Panc1 (cell line): ENCODE data around the gene TM9SF3. TPM values are rescaled to one million over a fixed set of nuclear protein-coding genes. Genes with fewer than 3 reads are reported as not detected.

Experiments
- ATAC-seq: fragments of 200-7000 bp; cut with Tn5 transposase; 2 replicates; pipeline ENCODE4 v1.9.1; 2020; ENCODE audit warnings: mild to moderate bottlenecking, moderate library complexity
- BruUV-seq: library from RNA; stranded (reverse); fragments of 400-500 nt; replicated peaks from 2 replicates; lab custom pipeline; 2021; lab: Mats Ljungman, UMichigan
- CTCF ChIA-PET: fragments of 300-600 bp; sonication (Branson Sonifier 250); formaldehyde crosslinking; loops from one replicate; lab custom pipeline; 2022; ENCODE audit warnings: antibody characterized with exemption; lab: Charles Lee
- POLR2A ChIA-PET: fragments of 300-600 bp; sonication (Branson Sonifier 250); formaldehyde crosslinking; loops from one replicate; lab custom pipeline; 2022; ENCODE audit warnings: antibody characterized with exemption; lab: Charles Lee
- DNase-seq: peaks from one replicate; pipeline ENCODE4 v3.0.0-alpha.2; 2010; ENCODE audit warnings: low read depth, low spot score
- H3K27ac ChIP-seq: 2 replicates; pipeline ENCODE4 v1.5.1; 2011; ENCODE audit warnings: mild to moderate bottlenecking, low read length, inconsistent platforms
- H3K27me3 ChIP-seq: fragments of 200-500 bp; sonication (Bioruptor generic); 2 replicates; pipeline ENCODE4 v1.6.0; 2014; ENCODE audit warnings: low read length, inconsistent platforms; ENCODE audit not compliant: control insufficient read depth, insufficient read depth
- H3K36me3 ChIP-seq: fragments of 200-500 bp; sonication (Bioruptor generic); 2 replicates; pipeline ENCODE4 v1.5.1; 2014; ENCODE audit warnings: inconsistent platforms, mild to moderate bottlenecking, low read length, moderate library complexity; ENCODE audit not compliant: control insufficient read depth, insufficient read depth
- H3K4me1 ChIP-seq: 2 replicates; pipeline ENCODE4 v1.5.1; 2011; ENCODE audit warnings: inconsistent platforms, mild to moderate bottlenecking, low read length, moderate library complexity; ENCODE audit not compliant: control insufficient read depth, insufficient read depth
- H3K4me3 ChIP-seq, 2 experiments: 2 replicates each; pipeline ENCODE4 v1.5.1; 2011 to 2012; ENCODE audit warnings: low read depth in 2 of 2, low read length in 2 of 2, mild to moderate bottlenecking in 2 of 2, inconsistent platforms in 1 of 2, moderate library complexity in 1 of 2
- H3K9me3 ChIP-seq: fragments of 200-500 bp; sonication (Bioruptor generic); 2 replicates; pipeline ENCODE4 v1.5.1; 2014; ENCODE audit warnings: low read depth, mild to moderate bottlenecking, inconsistent platforms, low read length, moderate library complexity; ENCODE audit not compliant: control insufficient read depth, insufficient read depth
- POLR2AphosphoS5 ChIP-seq: IDR thresholded peaks from 2 replicates; pipeline ENCODE4 v1.6.1; 2012; ENCODE audit warnings: mild to moderate bottlenecking, low read depth, low read length, moderate library complexity
- SIN3A ChIP-seq: IDR thresholded peaks from 2 replicates; pipeline ENCODE4 v1.6.1; 2012; ENCODE audit warnings: low read depth, mild to moderate bottlenecking, low read length, moderate library complexity, borderline replicate concordance; ENCODE audit not compliant: insufficient read depth
- TCF7L2 ChIP-seq: IDR thresholded peaks from 2 replicates; pipeline ENCODE4 v1.6.1; 2011; ENCODE audit warnings: mild to moderate bottlenecking, low read depth, low read length, inconsistent platforms
- in situ Hi-C: cut with HindIII; loops from 2 replicates; pipeline ENCODE4 v1.10.0; 2016; ENCODE audit warnings: low sequenced_read_pairs, low pct_unique_long_range_greater_than_20kb
- intact Hi-C: fragments of 100-400 bp; cut with micrococcal nuclease; formaldehyde crosslinking; loops from one replicate; pipeline ENCODE4 v1.10.0; 2022; ENCODE audit not compliant: unreplicated experiment
- total RNA-seq: library from RNA; stranded (reverse); gene quantifications from one replicate; pipeline ENCODE4 v1.2.1, GENCODE V29; 2021; ENCODE audit not compliant: unreplicated experiment
- TF ChIP-seq, protein P1 (sequence below), 2 experiments: IDR thresholded peaks; 2 replicates each; pipeline ENCODE4 v1.6.1; 2011 to 2012; ENCODE audit warnings: low read depth in 2 of 2, control low read depth in 1 of 2, low read length in 1 of 2, mild to moderate bottlenecking in 1 of 2, moderate library complexity in 1 of 2; ENCODE audit not compliant: insufficient read depth in 1 of 2
- TF ChIP-seq, protein P2 (sequence below): fragments of 450-650 bp; IDR thresholded peaks from 2 replicates; pipeline ENCODE4 v1.5.1; 2017; ENCODE audit warnings: mild to moderate bottlenecking

The TM9SF3 gene
- total RNA-seq, 1 experiment from 2014 or later = 179 TPM

DNA sequence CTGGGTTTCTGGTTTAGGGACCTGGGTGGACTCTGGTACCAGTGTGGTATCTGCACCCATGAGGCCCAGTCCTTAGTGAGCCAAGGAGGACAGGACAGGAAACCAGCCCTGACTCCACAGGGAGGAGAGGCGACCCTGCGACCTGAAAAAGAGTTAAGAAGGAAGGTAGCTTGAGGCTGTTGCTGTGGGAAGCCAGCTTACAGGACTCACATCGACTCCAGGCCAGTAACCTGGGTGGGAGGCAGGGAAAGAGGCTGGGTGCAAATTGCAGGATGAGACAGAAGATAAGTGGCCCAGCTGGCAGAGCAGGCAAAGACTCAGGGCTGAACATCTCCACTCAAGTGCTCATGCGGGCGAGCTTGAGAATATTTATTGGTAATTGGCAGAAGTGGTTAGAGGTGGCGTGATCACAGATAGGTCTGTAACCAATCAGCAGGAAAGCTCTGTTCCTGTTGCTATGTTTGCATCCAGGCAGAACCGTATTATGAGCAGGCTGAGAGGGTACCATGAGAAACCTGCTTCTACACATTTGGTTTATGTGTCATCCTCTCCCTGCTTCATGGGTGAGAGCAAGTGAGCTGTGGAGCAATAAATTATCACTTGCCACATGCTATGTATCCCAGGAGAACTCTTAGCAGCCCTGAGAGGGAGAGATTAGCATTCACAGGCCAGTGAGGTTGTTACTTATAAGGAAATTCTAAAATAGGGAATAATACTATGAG, 84.1 kb downstream of the TM9SF3 start:
- H3K27ac ChIP-seq = no peak overlapping the region
- H3K36me3 ChIP-seq = no peaks in the 10 kb centered on the region
- in situ Hi-C loops (no loop called here), intact Hi-C loops (no loop called here)
- no peaks in the 10 kb centered on the region for H3K4me1 ChIP-seq
- CTCF ChIA-PET = no interaction called here
- BruUV-seq = no TSS peak
- POLR2A ChIA-PET = no interaction called here
- TF ChIP-seq POLR2AphosphoS5 = no peak
- no peak for TF ChIP-seq TCF7L2
- TF ChIP-seq, protein P1, sequence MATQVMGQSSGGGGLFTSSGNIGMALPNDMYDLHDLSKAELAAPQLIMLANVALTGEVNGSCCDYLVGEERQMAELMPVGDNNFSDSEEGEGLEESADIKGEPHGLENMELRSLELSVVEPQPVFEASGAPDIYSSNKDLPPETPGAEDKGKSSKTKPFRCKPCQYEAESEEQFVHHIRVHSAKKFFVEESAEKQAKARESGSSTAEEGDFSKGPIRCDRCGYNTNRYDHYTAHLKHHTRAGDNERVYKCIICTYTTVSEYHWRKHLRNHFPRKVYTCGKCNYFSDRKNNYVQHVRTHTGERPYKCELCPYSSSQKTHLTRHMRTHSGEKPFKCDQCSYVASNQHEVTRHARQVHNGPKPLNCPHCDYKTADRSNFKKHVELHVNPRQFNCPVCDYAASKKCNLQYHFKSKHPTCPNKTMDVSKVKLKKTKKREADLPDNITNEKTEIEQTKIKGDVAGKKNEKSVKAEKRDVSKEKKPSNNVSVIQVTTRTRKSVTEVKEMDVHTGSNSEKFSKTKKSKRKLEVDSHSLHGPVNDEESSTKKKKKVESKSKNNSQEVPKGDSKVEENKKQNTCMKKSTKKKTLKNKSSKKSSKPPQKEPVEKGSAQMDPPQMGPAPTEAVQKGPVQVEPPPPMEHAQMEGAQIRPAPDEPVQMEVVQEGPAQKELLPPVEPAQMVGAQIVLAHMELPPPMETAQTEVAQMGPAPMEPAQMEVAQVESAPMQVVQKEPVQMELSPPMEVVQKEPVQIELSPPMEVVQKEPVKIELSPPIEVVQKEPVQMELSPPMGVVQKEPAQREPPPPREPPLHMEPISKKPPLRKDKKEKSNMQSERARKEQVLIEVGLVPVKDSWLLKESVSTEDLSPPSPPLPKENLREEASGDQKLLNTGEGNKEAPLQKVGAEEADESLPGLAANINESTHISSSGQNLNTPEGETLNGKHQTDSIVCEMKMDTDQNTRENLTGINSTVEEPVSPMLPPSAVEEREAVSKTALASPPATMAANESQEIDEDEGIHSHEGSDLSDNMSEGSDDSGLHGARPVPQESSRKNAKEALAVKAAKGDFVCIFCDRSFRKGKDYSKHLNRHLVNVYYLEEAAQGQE (IDR thresholded peaks at IDR 0.05; ENCODE audit: insufficient read depth in 1 of 2, low read depth in 2 of 2, low read length in 1 of 2) = no peak
- TF ChIP-seq, protein P2, sequence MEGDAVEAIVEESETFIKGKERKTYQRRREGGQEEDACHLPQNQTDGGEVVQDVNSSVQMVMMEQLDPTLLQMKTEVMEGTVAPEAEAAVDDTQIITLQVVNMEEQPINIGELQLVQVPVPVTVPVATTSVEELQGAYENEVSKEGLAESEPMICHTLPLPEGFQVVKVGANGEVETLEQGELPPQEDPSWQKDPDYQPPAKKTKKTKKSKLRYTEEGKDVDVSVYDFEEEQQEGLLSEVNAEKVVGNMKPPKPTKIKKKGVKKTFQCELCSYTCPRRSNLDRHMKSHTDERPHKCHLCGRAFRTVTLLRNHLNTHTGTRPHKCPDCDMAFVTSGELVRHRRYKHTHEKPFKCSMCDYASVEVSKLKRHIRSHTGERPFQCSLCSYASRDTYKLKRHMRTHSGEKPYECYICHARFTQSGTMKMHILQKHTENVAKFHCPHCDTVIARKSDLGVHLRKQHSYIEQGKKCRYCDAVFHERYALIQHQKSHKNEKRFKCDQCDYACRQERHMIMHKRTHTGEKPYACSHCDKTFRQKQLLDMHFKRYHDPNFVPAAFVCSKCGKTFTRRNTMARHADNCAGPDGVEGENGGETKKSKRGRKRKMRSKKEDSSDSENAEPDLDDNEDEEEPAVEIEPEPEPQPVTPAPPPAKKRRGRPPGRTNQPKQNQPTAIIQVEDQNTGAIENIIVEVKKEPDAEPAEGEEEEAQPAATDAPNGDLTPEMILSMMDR = no peak
- TF ChIP-seq SIN3A = no peak
- DNase-seq = no peak
- no peaks in the 10 kb centered on the region for H3K9me3 ChIP-seq
- H3K4me3 ChIP-seq = no peak overlapping the region
- peaks cover 3% of the 10 kb centered on the region; the same call in 1 of the 2 replicates for H3K27me3 ChIP-seq
- ATAC-seq = no peak

DNA sequence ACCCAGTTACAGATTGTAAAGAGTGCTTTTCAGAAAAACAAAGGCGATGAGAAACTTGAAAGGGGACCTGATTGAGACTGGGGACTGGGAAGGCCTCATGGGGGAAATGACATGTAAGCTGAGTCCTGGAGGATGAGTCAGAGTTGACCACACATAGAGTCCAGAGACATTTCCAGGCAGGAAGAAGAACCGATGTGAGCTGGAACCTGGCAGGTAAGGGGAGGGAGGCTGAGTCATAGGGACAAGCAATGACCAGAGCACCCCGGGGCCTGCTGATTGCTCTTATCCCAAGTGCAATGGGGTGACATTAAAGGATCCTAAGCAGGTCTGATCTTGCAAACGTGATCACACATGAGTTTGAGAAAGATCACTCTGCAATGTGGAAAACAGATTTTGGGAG, 84.8 kb downstream of the TM9SF3 start:
- no peak overlapping the region for H3K4me3 ChIP-seq
- intact Hi-C loops (no loop called here), in situ Hi-C loops (no loop called here)
- H3K27ac ChIP-seq = no peak overlapping the region
- H3K36me3 ChIP-seq = no peaks in the 10 kb centered on the region
- ATAC-seq (no peak), DNase-seq (no peak)
- peaks cover 3% of the 10 kb centered on the region; the same call in 1 of the 2 replicates for H3K27me3 ChIP-seq
- no peak for TF ChIP-seq POLR2AphosphoS5
- TF ChIP-seq, protein P2 = no peak
- TF ChIP-seq TCF7L2 = no peak
- TF ChIP-seq, protein P1 (IDR thresholded peaks at IDR 0.05; ENCODE audit: insufficient read depth in 1 of 2, low read depth in 2 of 2, low read length in 1 of 2) = no peak
- TF ChIP-seq SIN3A = no peak
- CTCF ChIA-PET = interaction anchor here (0.6 kb wide), 1 partner anchor 295 kb away, joined by 5 read pairs; no protein-coding TSS in a partner anchor
- BruUV-seq = no TSS peak
- no peaks in the 10 kb centered on the region for H3K9me3 ChIP-seq
- no peaks in the 10 kb centered on the region for H3K4me1 ChIP-seq
- POLR2A ChIA-PET = no interaction called here
